H1 (cell line): ENCODE results near the gene PTPRD. TPM values are rescaled to one million over a fixed set of nuclear protein-coding genes. Genes with fewer than 3 reads are reported as not detected.

Experiments used
- CTCF ChIA-PET: fragments of 300-600 bp; sonication (Branson Sonifier 250); formaldehyde crosslinking; loops from one replicate; lab custom pipeline; 2021; ENCODE audit not compliant: partially characterized antibody; lab: Charles Lee
- POLR2A ChIA-PET: fragments of 300-600 bp; sonication (Branson Sonifier 250); formaldehyde crosslinking; loops from one replicate; lab custom pipeline; 2021; ENCODE audit warnings: inconsistent platforms; ENCODE audit not compliant: partially characterized antibody; lab: Charles Lee
- DNase-seq, 2 experiments: peaks; one replicate each; pipeline versions ENCODE4 v3.0.0 to v3.0.0-alpha.2; 2010 to 2022; ENCODE audit warnings: low spot score in 2 of 2, low read depth in 1 of 2, mixed read lengths in 1 of 2
- FAIRE-seq: peaks from 2 replicates; lab custom pipeline; 2011; peaks lifted over from hg19 to GRCh38; lab: Jason Lieb, UNC
- H2AFZ ChIP-seq: 2 replicates; pipeline ENCODE4 v1.8.1; 2012; ENCODE audit warnings: low read length, inconsistent platforms
- H2AK5ac ChIP-seq: 2 replicates; pipeline ENCODE4 v1.6.1; 2013; ENCODE audit warnings: low read depth, low read length
- H2BK120ac ChIP-seq: replicated peaks from 2 replicates; pipeline ENCODE3; 2013; ENCODE audit warnings: low read depth, low read length, inconsistent platforms
- H2BK12ac ChIP-seq: 2 replicates; pipeline ENCODE4 v1.6.1; 2013; ENCODE audit warnings: low read depth, low read length
- H2BK15ac ChIP-seq: 2 replicates; pipeline ENCODE4 v1.6.1; 2013; ENCODE audit warnings: low read length
- H2BK20ac ChIP-seq: 2 replicates; pipeline ENCODE4 v1.6.1; 2013; ENCODE audit warnings: low read length
- H2BK5ac ChIP-seq: 2 replicates; pipeline ENCODE4 v1.6.1; 2013; ENCODE audit warnings: low read depth, low read length
- H3K14ac ChIP-seq: 2 replicates; pipeline ENCODE4 v1.6.1; 2013; ENCODE audit warnings: inconsistent platforms; ENCODE audit not compliant: insufficient read length
- H3K18ac ChIP-seq: 2 replicates; pipeline ENCODE4 v1.6.1; 2013; ENCODE audit warnings: low read length; ENCODE audit errors: extremely low read depth
- H3K23ac ChIP-seq: 2 replicates; pipeline ENCODE4 v1.6.1; 2013; ENCODE audit warnings: inconsistent platforms; ENCODE audit not compliant: insufficient read length
- H3K23me2 ChIP-seq: 2 replicates; pipeline ENCODE4 v1.6.1; 2013; ENCODE audit warnings: low read depth, low read length
- H3K27ac ChIP-seq: 2 replicates; pipeline ENCODE4 v1.6.1; 2011; ENCODE audit warnings: low read depth, low read length, inconsistent platforms
- H3K27me3 ChIP-seq, 4 experiments: replicated peaks in 1 of 4; 1 replicate in 1 of 4; 2 replicates in 3 of 4; pipeline versions ENCODE4 v1.6.1 to v1.8.1; 2011 to 2013; ENCODE audit warnings: low read length in 3 of 4, mild to moderate bottlenecking in 3 of 4, inconsistent platforms in 2 of 4, mixed read lengths in 2 of 4, moderate library complexity in 1 of 4; ENCODE audit not compliant: control insufficient read depth in 3 of 4, insufficient read depth in 3 of 4; ENCODE audit errors: extremely low read depth in 1 of 4
- H3K36me3 ChIP-seq, 4 experiments: 2 replicates each; pipeline versions ENCODE4 v1.6.1 to v1.8.1; 2011 to 2013; ENCODE audit warnings: mild to moderate bottlenecking in 4 of 4, low read length in 3 of 4, moderate library complexity in 2 of 4, control low read depth in 1 of 4, inconsistent platforms in 1 of 4; ENCODE audit not compliant: insufficient read depth in 4 of 4, control insufficient read depth in 2 of 4
- H3K4ac ChIP-seq: replicated peaks from 2 replicates; pipeline ENCODE3; 2013; ENCODE audit warnings: low read length, low read depth, mixed read lengths, inconsistent platforms; ENCODE audit not compliant: insufficient read length
- H3K4me1 ChIP-seq, 4 experiments: replicated peaks in 1 of 4; 1 replicate in 1 of 4; 2 replicates in 3 of 4; pipeline versions ENCODE4 v1.6.1 to v1.8.1; 2011 to 2013; ENCODE audit warnings: low read length in 3 of 4, inconsistent platforms in 2 of 4, mixed read lengths in 1 of 4; ENCODE audit not compliant: insufficient read depth in 4 of 4, control insufficient read depth in 3 of 4
- H3K4me2 ChIP-seq, 2 experiments: 2 replicates each; pipeline versions ENCODE4 v1.6.1 to v1.8.1; 2011 to 2013; ENCODE audit warnings: low read depth in 2 of 2, low read length in 2 of 2, control low read depth in 1 of 2, inconsistent platforms in 1 of 2, mild to moderate bottlenecking in 1 of 2; ENCODE audit not compliant: insufficient read depth in 1 of 2
- H3K4me3 ChIP-seq, 4 experiments: fragments of 200-600, 300-600 bp in 1 of 4; sonication (generic), shearing (Covaris generic), sonication (Bioruptor Twin) in 1 of 4; 2 replicates each; pipeline versions ENCODE4 v1.5.1 to v1.8.1; 2011 to 2016; ENCODE audit warnings: low read length in 4 of 4, low read depth in 3 of 4, control low read depth in 2 of 4, inconsistent platforms in 2 of 4, mild to moderate bottlenecking in 2 of 4, mixed read lengths in 1 of 4, moderate library complexity in 1 of 4; ENCODE audit not compliant: insufficient read depth in 2 of 4; ENCODE audit errors: extremely low read depth in 1 of 4
- H3K56ac ChIP-seq: replicated peaks from 2 replicates; pipeline ENCODE3; 2013; ENCODE audit warnings: low read depth, mild to moderate bottlenecking, mixed read lengths, low read length, inconsistent platforms; ENCODE audit not compliant: insufficient read length
- H3K79me1 ChIP-seq: 2 replicates; pipeline ENCODE4 v1.6.1; 2013; ENCODE audit warnings: low read depth, low read length, control low read depth
- H3K79me2 ChIP-seq, 2 experiments: 2 replicates each; pipeline versions ENCODE4 v1.6.1 to v1.8.1; 2012 to 2013; ENCODE audit warnings: low read length in 2 of 2, mild to moderate bottlenecking in 2 of 2, inconsistent platforms in 1 of 2; ENCODE audit not compliant: insufficient read depth in 2 of 2, control insufficient read depth in 1 of 2
- H3K9ac ChIP-seq, 4 experiments: replicated peaks in 1 of 4; 1 replicate in 1 of 4; 2 replicates in 3 of 4; pipeline versions ENCODE4 v1.6.1 to v1.8.1; 2011 to 2013; ENCODE audit warnings: low read depth in 3 of 4, low read length in 3 of 4, control low read depth in 2 of 4, mild to moderate bottlenecking in 2 of 4, moderate library complexity in 2 of 4, inconsistent platforms in 1 of 4; ENCODE audit errors: extremely low read depth in 1 of 4
- H3K9me3 ChIP-seq, 2 experiments: 2 replicates each; pipeline versions ENCODE4 v1.6.1 to v1.8.1; 2012 to 2013; ENCODE audit warnings: mild to moderate bottlenecking in 2 of 2, moderate library complexity in 2 of 2, control low read depth in 1 of 2, inconsistent platforms in 1 of 2, low read depth in 1 of 2, low read length in 1 of 2, mixed read lengths in 1 of 2; ENCODE audit not compliant: insufficient read depth in 2 of 2
- H4K20me1 ChIP-seq, 2 experiments: replicated peaks in 1 of 2; 2 replicates each; pipeline versions ENCODE3 to v1.8.1; 2011 to 2013; ENCODE audit warnings: inconsistent platforms in 2 of 2, low read length in 2 of 2, mild to moderate bottlenecking in 1 of 2; ENCODE audit not compliant: insufficient read depth in 2 of 2, control insufficient read depth in 1 of 2
- H4K5ac ChIP-seq: 2 replicates; pipeline ENCODE4 v1.6.1; 2013; ENCODE audit warnings: low read length, low read depth, mixed read lengths, inconsistent platforms; ENCODE audit not compliant: insufficient read length
- H4K8ac ChIP-seq: 2 replicates; pipeline ENCODE4 v1.8.0; 2013; ENCODE audit warnings: mild to moderate bottlenecking, moderate library complexity, low read length, inconsistent platforms; ENCODE audit not compliant: insufficient read depth; ENCODE audit errors: extremely low read depth
- H4K91ac ChIP-seq: replicated peaks from 2 replicates; pipeline ENCODE3; 2013; ENCODE audit warnings: low read length, mixed read lengths, inconsistent platforms; ENCODE audit not compliant: insufficient read length
- CHD1 ChIP-seq: IDR thresholded peaks from 2 replicates; pipeline ENCODE4 v1.6.1; 2012; ENCODE audit warnings: low read depth, low read length, improper control_type of control experiment
- JUN ChIP-seq: IDR thresholded peaks from 2 replicates; pipeline ENCODE4 v1.6.1; 2011; ENCODE audit warnings: low read depth, mild to moderate bottlenecking, improper control_type of control experiment, low read length
- KDM1A ChIP-seq: fragments of 200-600, 300-600 bp; sonication (generic); IDR thresholded peaks from 2 replicates; pipeline ENCODE4 v1.7.1; 2016; ENCODE audit warnings: mild to moderate bottlenecking, low read length, borderline replicate concordance
- NANOG ChIP-seq: IDR thresholded peaks from 2 replicates; pipeline ENCODE4 v1.6.1; 2011; ENCODE audit warnings: low read length, low read depth, mild to moderate bottlenecking, inconsistent platforms; ENCODE audit not compliant: insufficient read depth, poor library complexity, severe bottlenecking
- PHF8 ChIP-seq: fragments of 200-600 bp; sonication (generic); conservative IDR thresholded peaks from 2 replicates; pipeline ENCODE4 v1.7.1; 2012; ENCODE audit warnings: low read depth, mild to moderate bottlenecking, inconsistent platforms, low read length, moderate library complexity
- POU5F1 ChIP-seq: IDR thresholded peaks from 2 replicates; pipeline ENCODE4 v1.6.1; 2011; ENCODE audit warnings: low read depth, mild to moderate bottlenecking, low read length, moderate library complexity
- SIN3A ChIP-seq, 2 experiments: IDR thresholded peaks in 1 of 2; conservative IDR thresholded peaks in 1 of 2; 2 replicates each; pipeline ENCODE4 v1.6.1; 2011 to 2012; ENCODE audit warnings: low read length in 2 of 2, improper control_type of control experiment in 1 of 2, low read depth in 1 of 2, mild to moderate bottlenecking in 1 of 2
- SIRT6 ChIP-seq: IDR thresholded peaks from one replicate; pipeline ENCODE4 v1.7.1; 2012; ENCODE audit warnings: low read length, inconsistent platforms
- TAF1 ChIP-seq: IDR thresholded peaks from 2 replicates; pipeline ENCODE4 v1.6.1; 2011; ENCODE audit warnings: mild to moderate bottlenecking, low read depth, low read length
- WGBS, 2 experiments: shearing (Covaris generic) in 1 of 2; methylation state at CpG; one replicate each; pipeline versions ENCODE4 v1.1.6 to v1.1.7; 2013 to 2015; ENCODE audit warnings: low lambda C conversion rate in 2 of 2, mixed read lengths in 2 of 2, inconsistent platforms in 1 of 2, low coverage in 1 of 2, missing lambda C conversion rate in 1 of 2; ENCODE audit not compliant: insufficient replicate concordance in 2 of 2, insufficient coverage in 1 of 2, insufficient read length in 1 of 2; ENCODE audit errors: extremely low coverage in 1 of 2, missing lambda C conversion rate in 1 of 2; 5-methylcytosine and 5-hydroxymethylcytosine counted together
- polyA plus RNA-seq, 7 experiments: library from polyadenylated mRNA; depleted of rRNA in 3 of 7; stranded (reverse) in 5 of 7; unstranded in 2 of 7; fragments of >200 nt in 5 of 7; fragments of 200-250 nt in 2 of 7; gene quantifications; 1 replicate in 5 of 7; 2 replicates in 1 of 7; 4 replicates in 1 of 7; pipeline versions ENCODE4 v1.2.1 to v1.2.3, GENCODE V29; 2011 to 2013; ENCODE audit warnings: missing spikeins in 2 of 7, mixed read lengths in 2 of 7
- total RNA-seq: library from RNA; stranded (reverse); fragmentation: NEBNext Ultra II Directional; extraction: Animal tissue kit (Norgen Biotek cat#: 25700); gene quantifications from 2 replicates; pipeline ENCODE4 v1.2.1, GENCODE V29; 2021
- TF ChIP-seq, protein P1 (sequence below): IDR thresholded peaks from 2 replicates; pipeline ENCODE4 v1.6.1; 2011; ENCODE audit warnings: low read depth, mild to moderate bottlenecking, low read length; ENCODE audit not compliant: insufficient read depth
- TF ChIP-seq, protein P2 (sequence below), 3 experiments: IDR thresholded peaks; 1 replicate in 2 of 3; 2 replicates in 1 of 3; pipeline versions ENCODE4 v1.5.1 to v1.6.1; 2011; ENCODE audit warnings: low read length in 3 of 3, mild to moderate bottlenecking in 3 of 3, inconsistent platforms in 2 of 3, low read depth in 1 of 3, moderate library complexity in 1 of 3; ENCODE audit not compliant: insufficient read depth in 1 of 3; ENCODE audit errors: control extremely low read depth in 1 of 3

PTPRD gene
- total and polyA plus RNA-seq, 2 of the 8 experiments (the other 6 are each of a cell fraction or from before 2014, with no cell fraction given) = 17.2 to 77.0 TPM

DNA sequence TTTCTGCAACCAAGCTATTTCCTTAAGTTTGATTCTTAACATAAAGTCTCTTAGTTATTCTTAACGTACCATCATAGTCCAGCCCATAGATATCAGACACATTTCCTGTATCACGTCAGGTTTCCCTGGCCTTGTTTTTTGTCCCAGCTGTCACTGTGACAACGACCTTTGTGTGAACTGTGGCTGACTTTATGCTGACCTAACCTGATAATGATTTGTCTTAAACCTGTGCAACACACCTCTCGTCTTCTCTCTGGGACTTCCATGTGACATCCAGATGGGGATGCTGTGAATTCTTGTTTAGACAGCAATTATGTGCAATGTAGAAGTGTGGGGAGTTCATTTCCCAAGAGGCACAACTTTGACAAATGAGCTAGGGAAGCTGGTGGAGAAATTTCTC, 662.8 kb downstream of the PTPRD start:
- Histone ChIP-seq H3K14ac (no peak overlapping the region), H3K9ac (no peak overlapping the region), H3K79me1 (no peaks in the 10 kb centered on the region), H4K20me1 (no peaks in the 10 kb centered on the region), H2BK20ac (no peak overlapping the region), H3K27ac (no peak overlapping the region), H2BK15ac (no peak overlapping the region), H2BK5ac (no peak overlapping the region), H4K91ac (no peak overlapping the region), H2AK5ac (no peak overlapping the region), H3K4me1 (no peaks in the 10 kb centered on the region), H4K8ac (no peak overlapping the region), H2BK120ac (no peak overlapping the region), H3K9me3 (no peaks in the 10 kb centered on the region), H3K4me3 (no peak overlapping the region), H3K27me3 (no peaks in the 10 kb centered on the region), H3K4ac (no peak overlapping the region), H4K5ac (no peak overlapping the region), H2BK12ac (no peak overlapping the region), H3K18ac (no peak overlapping the region), H3K56ac (no peak overlapping the region), H3K23ac (no peak overlapping the region), H3K36me3 (no peaks in the 10 kb centered on the region), H3K4me2 (no peak overlapping the region), H3K79me2 (no peaks in the 10 kb centered on the region), H3K23me2 (no peaks in the 10 kb centered on the region), H2AFZ (no peak overlapping the region)
- no peak for DNase-seq
- no peak for FAIRE-seq
- POLR2A ChIA-PET = interaction anchor here (0.7 kb wide), 1 partner anchor 1384 kb away, joined by 3 read pairs; no protein-coding TSS in a partner anchor
- CTCF ChIA-PET = no interaction called here
- 81% methylated on average over 4 of the region's 4 CpGs; no CpG with 5 or more reads in 1 of the 2 experiments for WGBS, 2 experiments
- TF ChIP-seq JUN (no peak), NANOG (no peak), CHD1 (no peak), TAF1 (no peak), SIRT6 (no peak), SIN3A (conservative IDR thresholded peaks at IDR 0.05 in 1 of 2, IDR thresholded peaks at IDR 0.05 in 1 of 2; ENCODE audit: low read depth in 1 of 2, low read length in 2 of 2) (no peak), KDM1A (no peak), POU5F1 (no peak), PHF8 (no peak)
- TF ChIP-seq, protein P1, sequence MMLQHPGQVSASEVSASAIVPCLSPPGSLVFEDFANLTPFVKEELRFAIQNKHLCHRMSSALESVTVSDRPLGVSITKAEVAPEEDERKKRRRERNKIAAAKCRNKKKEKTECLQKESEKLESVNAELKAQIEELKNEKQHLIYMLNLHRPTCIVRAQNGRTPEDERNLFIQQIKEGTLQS = no peak
- TF ChIP-seq, protein P2, sequence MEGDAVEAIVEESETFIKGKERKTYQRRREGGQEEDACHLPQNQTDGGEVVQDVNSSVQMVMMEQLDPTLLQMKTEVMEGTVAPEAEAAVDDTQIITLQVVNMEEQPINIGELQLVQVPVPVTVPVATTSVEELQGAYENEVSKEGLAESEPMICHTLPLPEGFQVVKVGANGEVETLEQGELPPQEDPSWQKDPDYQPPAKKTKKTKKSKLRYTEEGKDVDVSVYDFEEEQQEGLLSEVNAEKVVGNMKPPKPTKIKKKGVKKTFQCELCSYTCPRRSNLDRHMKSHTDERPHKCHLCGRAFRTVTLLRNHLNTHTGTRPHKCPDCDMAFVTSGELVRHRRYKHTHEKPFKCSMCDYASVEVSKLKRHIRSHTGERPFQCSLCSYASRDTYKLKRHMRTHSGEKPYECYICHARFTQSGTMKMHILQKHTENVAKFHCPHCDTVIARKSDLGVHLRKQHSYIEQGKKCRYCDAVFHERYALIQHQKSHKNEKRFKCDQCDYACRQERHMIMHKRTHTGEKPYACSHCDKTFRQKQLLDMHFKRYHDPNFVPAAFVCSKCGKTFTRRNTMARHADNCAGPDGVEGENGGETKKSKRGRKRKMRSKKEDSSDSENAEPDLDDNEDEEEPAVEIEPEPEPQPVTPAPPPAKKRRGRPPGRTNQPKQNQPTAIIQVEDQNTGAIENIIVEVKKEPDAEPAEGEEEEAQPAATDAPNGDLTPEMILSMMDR (IDR thresholded peaks at IDR 0.05; ENCODE audit: control extremely low read depth in 1 of 3, insufficient read depth in 1 of 3, low read depth in 1 of 3, low read length in 3 of 3) = no peak
